ENCODE data around the gene THAP10. TPM values are rescaled to one million over a fixed set of nuclear protein-coding genes. Genes with fewer than 3 reads are reported as not detected.

The THAP10 gene
- total and polyA plus RNA-seq, 9 donors = 1.5 to 3.5 (median 2.3) TPM

GRCh38 chr15:70920981-70921696, 28.9 kb upstream of the THAP10 start:
- Histone ChIP-seq H3K27ac (ENCODE audit: low read length) (no peak overlapping the region), H3K4me1 (ENCODE audit: control insufficient read depth, insufficient read depth, low read length) (no peaks in the 10 kb centered on the region), H3K9me3 (replicated peaks; ENCODE audit: control insufficient read depth, low read depth, low read length) (no peaks in the 10 kb centered on the region), H3K27me3 (ENCODE audit: control insufficient read depth, insufficient read depth, low read length) (no peaks in the 10 kb centered on the region), H3K36me3 (ENCODE audit: control insufficient read depth, insufficient read depth, low read length) (no peaks in the 10 kb centered on the region), H3K4me3 (ENCODE audit: low read length) (no peak overlapping the region)
- 83% methylated on average over 1 of the region's 1 CpG for WGBS (ENCODE audit: insufficient coverage)
- no peak for DNase-seq

- Histone ChIP-seq H3K4me1 (ENCODE audit: control insufficient read depth, insufficient read depth, low read length) (no peaks in the 10 kb centered on the region), H3K27ac (ENCODE audit: low read length) (no peak overlapping the region), H3K27me3 (ENCODE audit: control insufficient read depth, insufficient read depth, low read length) (no peaks in the 10 kb centered on the region), H3K9me3 (replicated peaks; ENCODE audit: control insufficient read depth, low read depth, low read length) (no peaks in the 10 kb centered on the region), H3K4me3 (ENCODE audit: low read length) (no peak overlapping the region), H3K36me3 (ENCODE audit: control insufficient read depth, insufficient read depth, low read length) (no peaks in the 10 kb centered on the region)
- no peak for DNase-seq
- WGBS (ENCODE audit: insufficient coverage) = 95% methylated on average over 5 of the region's 6 CpGs
Observed at GRCh38 chr15:70917955-70918354, 25.7 kb upstream of the THAP10 start.

GRCh38 chr15:70916531-70916930, 24.3 kb upstream of the THAP10 start:
- Histone ChIP-seq H3K4me3 (ENCODE audit: low read length) (no peak overlapping the region), H3K27ac (ENCODE audit: low read length) (no peak overlapping the region), H3K36me3 (ENCODE audit: control insufficient read depth, insufficient read depth, low read length) (no peaks in the 10 kb centered on the region), H3K27me3 (ENCODE audit: control insufficient read depth, insufficient read depth, low read length) (no peaks in the 10 kb centered on the region), H3K9me3 (replicated peaks; ENCODE audit: control insufficient read depth, low read depth, low read length) (no peaks in the 10 kb centered on the region), H3K4me1 (ENCODE audit: control insufficient read depth, insufficient read depth, low read length) (no peaks in the 10 kb centered on the region)
- WGBS (ENCODE audit: insufficient coverage) = 92% methylated on average over 10 of the region's 10 CpGs
- no peak for DNase-seq

- H3K4me3 ChIP-seq (ENCODE audit: low read length) = no peak overlapping the region
- H3K36me3 ChIP-seq (ENCODE audit: control insufficient read depth, insufficient read depth, low read length) = peaks cover 11% of the 10 kb centered on the region
- DNase-seq = no peak
- WGBS (ENCODE audit: insufficient coverage) = no CpG with 5 or more reads among the region's 1 CpG
- no peak overlapping the region for H3K27ac ChIP-seq (ENCODE audit: low read length)
- H3K4me1 ChIP-seq (ENCODE audit: control insufficient read depth, insufficient read depth, low read length) = no peaks in the 10 kb centered on the region
- peaks cover 9% of the 10 kb centered on the region for H3K9me3 ChIP-seq (replicated peaks; ENCODE audit: control insufficient read depth, low read depth, low read length)
- H3K27me3 ChIP-seq (ENCODE audit: control insufficient read depth, insufficient read depth, low read length) = no peaks in the 10 kb centered on the region
Observed at GRCh38 chr15:70912187-70912586, 20.0 kb upstream of the THAP10 start.

GRCh38 chr15:70910958-70911357, 18.7 kb upstream of the THAP10 start:
- Histone ChIP-seq H3K27ac (ENCODE audit: low read length) (no peak overlapping the region), H3K9me3 (replicated peaks; ENCODE audit: control insufficient read depth, low read depth, low read length) (peaks cover 9% of the 10 kb centered on the region), H3K4me1 (ENCODE audit: control insufficient read depth, insufficient read depth, low read length) (no peaks in the 10 kb centered on the region), H3K36me3 (ENCODE audit: control insufficient read depth, insufficient read depth, low read length) (peaks cover 14% of the 10 kb centered on the region), H3K27me3 (ENCODE audit: control insufficient read depth, insufficient read depth, low read length) (no peaks in the 10 kb centered on the region), H3K4me3 (ENCODE audit: low read length) (no peak overlapping the region)
- 100% methylated on average over 1 of the region's 1 CpG for WGBS (ENCODE audit: insufficient coverage)
- no peak for DNase-seq

- Histone ChIP-seq H3K4me1 (ENCODE audit: control insufficient read depth, insufficient read depth, low read length) (no peaks in the 10 kb centered on the region), H3K4me3 (ENCODE audit: low read length) (no peak overlapping the region), H3K27me3 (ENCODE audit: control insufficient read depth, insufficient read depth, low read length) (no peaks in the 10 kb centered on the region), H3K9me3 (replicated peaks; ENCODE audit: control insufficient read depth, low read depth, low read length) (peaks cover 9% of the 10 kb centered on the region), H3K36me3 (ENCODE audit: control insufficient read depth, insufficient read depth, low read length) (peaks cover 14% of the 10 kb centered on the region), H3K27ac (ENCODE audit: low read length) (no peak overlapping the region)
- no peak for DNase-seq
- WGBS (ENCODE audit: insufficient coverage) = 96% methylated on average over 4 of the region's 5 CpGs
Observed at GRCh38 chr15:70907784-70908471, 15.7 kb upstream of the THAP10 start.

GRCh38 chr15:70906842-70907241, 14.6 kb upstream of the THAP10 start:
- Histone ChIP-seq H3K27me3 (ENCODE audit: control insufficient read depth, insufficient read depth, low read length) (no peaks in the 10 kb centered on the region), H3K36me3 (ENCODE audit: control insufficient read depth, insufficient read depth, low read length) (peaks cover 14% of the 10 kb centered on the region), H3K4me1 (ENCODE audit: control insufficient read depth, insufficient read depth, low read length) (no peaks in the 10 kb centered on the region), H3K9me3 (replicated peaks; ENCODE audit: control insufficient read depth, low read depth, low read length) (peaks cover 9% of the 10 kb centered on the region), H3K4me3 (ENCODE audit: low read length) (no peak overlapping the region), H3K27ac (ENCODE audit: low read length) (no peak overlapping the region)
- no peak for DNase-seq

- no peaks in the 10 kb centered on the region for H3K9me3 ChIP-seq (replicated peaks; ENCODE audit: control insufficient read depth, low read depth, low read length)
- H3K27me3 ChIP-seq (ENCODE audit: control insufficient read depth, insufficient read depth, low read length) = no peaks in the 10 kb centered on the region
- no peak overlapping the region for H3K27ac ChIP-seq (ENCODE audit: low read length)
- DNase-seq = no peak
- no peaks in the 10 kb centered on the region for H3K4me1 ChIP-seq (ENCODE audit: control insufficient read depth, insufficient read depth, low read length)
- 100% methylated on average over 1 of the region's 1 CpG for WGBS (ENCODE audit: insufficient coverage)
- peaks cover 3% of the 10 kb centered on the region for H3K36me3 ChIP-seq (ENCODE audit: control insufficient read depth, insufficient read depth, low read length)
- H3K4me3 ChIP-seq (ENCODE audit: low read length) = no peak overlapping the region
Observed at GRCh38 chr15:70902107-70902506, 9.9 kb upstream of the THAP10 start.

- DNase-seq = peak; percentile 84
- WGBS (ENCODE audit: insufficient coverage) = 0% methylated on average over 4 of the region's 10 CpGs
- H3K27me3 ChIP-seq (ENCODE audit: control insufficient read depth, insufficient read depth, low read length) = no peaks in the 10 kb centered on the region
Observed at GRCh38 chr15:70892912-70893560, 803 bp upstream of the THAP10 start.

GRCh38 chr15:70882361-70882760, 9.9 kb downstream of the THAP10 start:
- no peaks in the 10 kb centered on the region for H3K9me3 ChIP-seq (replicated peaks; ENCODE audit: control insufficient read depth, low read depth, low read length)
- H3K4me3 ChIP-seq (ENCODE audit: low read length) = no peak overlapping the region
- H3K27me3 ChIP-seq (ENCODE audit: control insufficient read depth, insufficient read depth, low read length) = no peaks in the 10 kb centered on the region
- DNase-seq = no peak
- no CpG with 5 or more reads among the region's 2 CpGs for WGBS (ENCODE audit: insufficient coverage)
- H3K36me3 ChIP-seq (ENCODE audit: control insufficient read depth, insufficient read depth, low read length) = no peaks in the 10 kb centered on the region
- no peaks in the 10 kb centered on the region for H3K4me1 ChIP-seq (ENCODE audit: control insufficient read depth, insufficient read depth, low read length)
- H3K27ac ChIP-seq (ENCODE audit: low read length) = no peak overlapping the region

More at GRCh38 chr15:70892912-70893560, 803 bp upstream of the THAP10 start:
- H3K4me1 ChIP-seq (ENCODE audit: control insufficient read depth, insufficient read depth, low read length) = peaks cover 7% of the 10 kb centered on the region
- no peaks in the 10 kb centered on the region for H3K9me3 ChIP-seq (replicated peaks; ENCODE audit: control insufficient read depth, low read depth, low read length)
- no peaks in the 10 kb centered on the region for H3K36me3 ChIP-seq (ENCODE audit: control insufficient read depth, insufficient read depth, low read length)
- peak overlapping the region; percentile 88 for H3K4me3 ChIP-seq (ENCODE audit: low read length)
- H3K27ac ChIP-seq (ENCODE audit: low read length) = peak overlapping the region; percentile 94
